Measurements from ENCODE around the gene RBP3.

- TF ChIP-seq EZH2 (IDR thresholded peaks at IDR 0.05; ENCODE audit: low read depth): no peak
- no peak; the same call in 1 of the 2 replicates for TF ChIP-seq CTCF (conservative IDR thresholded peaks at IDR 0.05)
Observed at GRCh38 chr10:47406870-47407691, 58.9 kb downstream of the RBP3 start.
